Stomach (tissue), 4 donors: ENCODE data around the gene TNS1.

Experiments
- POLR2A ChIP-seq, 4 donors: fragments of 450-650 bp; IDR thresholded peaks; one replicate each; pipeline ENCODE4 v1.6.1; 2016; ENCODE audit warnings: antibody characterized with exemption in 4 of 4, control low read depth in 2 of 4, mild to moderate bottlenecking in 1 of 4, moderate library complexity in 1 of 4
- POLR2AphosphoS5 ChIP-seq, 3 donors: sonication (generic); formaldehyde crosslinking; IDR thresholded peaks; one replicate each; pipeline ENCODE4 v1.6.1; 2016; ENCODE audit warnings: antibody characterized with exemption in 3 of 3
- TF ChIP-seq, protein P1 (sequence below), 7 experiments: fragments of 450-650 bp in 4 of 7; fragments of 200-600 bp in 3 of 7; sonication (generic) in 3 of 7; IDR thresholded peaks; one replicate each; pipeline ENCODE4 v1.5.1; 2016 to 2019; ENCODE audit warnings: antibody characterized with exemption in 7 of 7, control low read depth in 2 of 7, mild to moderate bottlenecking in 1 of 7

DNA sequence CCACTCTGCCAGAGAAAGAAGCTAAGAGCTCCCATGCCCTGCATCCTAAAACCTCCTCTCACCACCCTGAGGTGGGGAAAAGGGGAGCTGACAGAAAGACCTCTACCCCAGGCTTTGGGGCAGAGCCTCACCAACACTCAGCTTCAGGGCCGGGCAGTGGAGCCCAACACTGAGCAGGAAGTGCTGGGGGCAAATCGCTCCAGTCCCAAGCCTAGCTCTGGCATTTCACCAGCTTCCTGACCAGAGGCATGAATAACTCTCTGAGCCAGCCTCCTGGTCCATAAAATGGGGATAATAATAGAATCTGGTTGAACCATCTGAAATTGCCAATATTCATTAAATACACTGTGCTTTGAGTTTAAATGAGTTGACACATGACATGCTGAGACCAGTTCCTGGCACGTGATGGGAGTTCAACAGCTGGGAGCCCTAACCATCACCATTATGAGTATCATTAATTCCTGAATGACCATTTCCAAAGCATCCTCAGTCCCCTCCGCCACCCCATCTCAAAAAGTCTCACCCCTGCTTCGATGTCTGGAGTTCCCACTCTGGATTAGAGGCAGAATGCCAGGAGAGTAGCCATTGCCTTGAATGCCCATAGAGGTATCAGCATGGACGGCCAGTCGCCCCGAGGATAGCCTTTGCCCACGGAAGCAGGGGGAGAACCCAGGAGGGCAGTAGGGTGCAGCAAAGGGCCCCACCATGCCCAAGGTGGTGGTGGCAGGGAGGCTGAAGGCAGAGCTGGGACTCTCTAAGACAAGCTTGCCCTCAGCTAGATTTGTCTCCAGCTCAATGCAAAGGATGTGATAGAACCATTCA, 153.4 kb downstream of the TNS1 start:
- TF ChIP-seq, protein P1, sequence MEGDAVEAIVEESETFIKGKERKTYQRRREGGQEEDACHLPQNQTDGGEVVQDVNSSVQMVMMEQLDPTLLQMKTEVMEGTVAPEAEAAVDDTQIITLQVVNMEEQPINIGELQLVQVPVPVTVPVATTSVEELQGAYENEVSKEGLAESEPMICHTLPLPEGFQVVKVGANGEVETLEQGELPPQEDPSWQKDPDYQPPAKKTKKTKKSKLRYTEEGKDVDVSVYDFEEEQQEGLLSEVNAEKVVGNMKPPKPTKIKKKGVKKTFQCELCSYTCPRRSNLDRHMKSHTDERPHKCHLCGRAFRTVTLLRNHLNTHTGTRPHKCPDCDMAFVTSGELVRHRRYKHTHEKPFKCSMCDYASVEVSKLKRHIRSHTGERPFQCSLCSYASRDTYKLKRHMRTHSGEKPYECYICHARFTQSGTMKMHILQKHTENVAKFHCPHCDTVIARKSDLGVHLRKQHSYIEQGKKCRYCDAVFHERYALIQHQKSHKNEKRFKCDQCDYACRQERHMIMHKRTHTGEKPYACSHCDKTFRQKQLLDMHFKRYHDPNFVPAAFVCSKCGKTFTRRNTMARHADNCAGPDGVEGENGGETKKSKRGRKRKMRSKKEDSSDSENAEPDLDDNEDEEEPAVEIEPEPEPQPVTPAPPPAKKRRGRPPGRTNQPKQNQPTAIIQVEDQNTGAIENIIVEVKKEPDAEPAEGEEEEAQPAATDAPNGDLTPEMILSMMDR (IDR thresholded peaks at IDR 0.05), result no peak
- TF ChIP-seq POLR2A (IDR thresholded peaks at IDR 0.05), result no peak
- TF ChIP-seq POLR2AphosphoS5 (IDR thresholded peaks at IDR 0.05), result no peak
